GM18861 (cell line): Measurements from ENCODE around the gene LRRC2.

ENCODE experiments used
- ATAC-seq: cut with Tn5 transposase; IDR thresholded peaks from one replicate; pipeline ENCODE4 v1.9.1; 2021; ENCODE audit not compliant: unreplicated experiment

Gene LRRC2

DNA sequence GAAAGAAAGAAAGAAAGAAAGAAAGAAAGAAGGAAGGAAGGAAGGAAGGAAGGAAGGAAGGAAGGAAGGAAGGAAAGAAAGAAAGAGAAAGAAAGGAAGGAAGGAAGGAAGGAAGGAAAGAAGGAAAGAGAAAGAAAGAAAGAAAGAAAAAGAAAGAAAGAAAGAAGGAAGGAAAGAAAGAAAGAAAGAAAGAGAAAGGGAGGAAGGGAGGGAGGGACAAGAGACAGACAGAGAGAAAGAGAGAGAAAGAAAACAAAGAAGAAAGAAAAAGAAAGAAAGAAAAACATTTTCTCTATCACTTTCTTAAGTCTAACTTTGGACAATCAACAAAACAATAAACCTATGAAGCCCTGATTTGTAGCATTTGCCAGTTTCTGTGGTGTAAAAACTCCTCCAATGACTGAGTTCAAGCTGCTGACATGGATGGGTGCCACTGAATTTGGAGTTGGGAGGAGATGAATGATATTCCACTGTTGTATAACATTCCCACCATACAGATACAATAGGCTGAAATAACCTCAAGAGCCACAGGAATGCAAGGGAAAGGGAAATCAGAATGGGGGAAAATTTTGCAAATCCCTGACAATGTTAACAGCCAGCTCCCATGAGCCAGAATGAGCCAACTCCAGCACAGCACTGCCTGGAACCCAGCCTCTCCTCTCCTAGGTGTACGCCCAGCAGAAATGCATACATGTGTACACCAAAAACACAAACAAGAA is 83.3 kb downstream of the LRRC2 start:
- no peak for ATAC-seq

- ATAC-seq: no peak
Observed at GRCh38 chr3:46481636-46482035, 84.5 kb downstream of the LRRC2 start.

GRCh38 chr3:46480491-46481195 is 85.5 kb downstream of the LRRC2 start:
- ATAC-seq: no peak

- ATAC-seq: no peak
Observed at GRCh38 chr3:46479696-46480095, 86.4 kb downstream of the LRRC2 start.

GRCh38 chr3:46479021-46479420 is 87.1 kb downstream of the LRRC2 start:
- no peak for ATAC-seq

- ATAC-seq: no peak
Observed at GRCh38 chr3:46478341-46478740, 87.8 kb downstream of the LRRC2 start.

DNA sequence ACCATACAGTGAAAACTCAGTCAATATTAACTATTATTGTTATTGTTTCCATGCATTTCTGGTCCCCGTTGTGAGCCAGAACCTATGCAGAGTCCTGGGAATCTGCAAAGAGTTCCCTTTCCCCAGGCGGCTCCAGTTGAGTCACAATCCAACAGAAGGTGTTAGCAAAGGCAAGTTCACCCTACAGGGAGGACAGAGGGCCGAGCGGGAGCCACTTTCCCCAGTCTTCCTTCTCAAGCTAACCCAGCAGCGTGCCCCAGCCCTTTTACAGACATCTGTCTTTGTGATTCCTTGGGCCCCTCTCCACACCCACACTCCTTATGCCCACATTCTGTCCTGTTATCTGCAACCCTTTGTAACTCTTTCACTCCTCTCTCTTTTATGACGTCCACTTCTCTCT is 88.3 kb downstream of the LRRC2 start:
- no peak for ATAC-seq

DNA sequence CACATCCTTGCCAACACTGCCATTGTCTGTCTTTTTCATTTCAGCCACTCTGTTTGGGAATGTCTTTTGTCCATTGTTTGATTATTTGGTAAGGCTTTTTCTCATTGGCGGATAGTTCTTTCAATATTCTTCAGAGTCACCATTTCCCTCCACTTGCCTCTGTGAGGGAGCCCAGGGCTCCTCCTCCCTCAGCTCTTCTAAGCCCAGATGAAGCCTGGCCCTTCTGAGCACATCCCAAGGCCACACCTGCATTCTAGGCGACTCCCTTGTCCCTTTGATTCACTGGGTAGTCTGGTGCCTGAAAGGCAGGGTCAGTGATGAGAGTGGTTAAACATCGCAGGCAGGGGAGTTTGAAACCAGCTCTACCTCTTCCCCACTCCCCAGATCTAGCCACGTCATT is 89.0 kb downstream of the LRRC2 start:
- ATAC-seq: no peak

DNA sequence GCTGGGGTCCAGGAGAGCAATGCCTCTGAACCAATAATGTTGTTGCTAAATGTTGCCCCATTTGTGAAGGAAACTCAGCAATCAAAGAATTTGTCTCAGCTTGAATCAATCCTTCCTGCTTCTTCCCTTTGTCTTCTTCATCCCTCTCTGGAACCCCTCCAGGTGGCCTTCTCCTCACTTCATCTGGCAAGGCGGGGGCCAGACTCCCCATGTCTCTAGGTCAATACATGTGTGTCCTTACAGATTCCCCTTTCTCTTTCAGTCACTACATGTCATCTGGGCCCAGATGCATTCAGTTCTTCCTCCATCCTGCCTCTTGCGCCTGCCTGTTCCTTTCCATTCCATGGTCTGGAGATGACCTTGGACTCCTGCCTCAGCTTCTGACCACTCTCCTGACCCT is 93.4 kb downstream of the LRRC2 start:
- ATAC-seq: no peak

- no peak for ATAC-seq
Observed at GRCh38 chr3:46471371-46471914, 94.7 kb downstream of the LRRC2 start.

- no peak for ATAC-seq
Observed at GRCh38 chr3:46470831-46471230, 95.3 kb downstream of the LRRC2 start.

DNA sequence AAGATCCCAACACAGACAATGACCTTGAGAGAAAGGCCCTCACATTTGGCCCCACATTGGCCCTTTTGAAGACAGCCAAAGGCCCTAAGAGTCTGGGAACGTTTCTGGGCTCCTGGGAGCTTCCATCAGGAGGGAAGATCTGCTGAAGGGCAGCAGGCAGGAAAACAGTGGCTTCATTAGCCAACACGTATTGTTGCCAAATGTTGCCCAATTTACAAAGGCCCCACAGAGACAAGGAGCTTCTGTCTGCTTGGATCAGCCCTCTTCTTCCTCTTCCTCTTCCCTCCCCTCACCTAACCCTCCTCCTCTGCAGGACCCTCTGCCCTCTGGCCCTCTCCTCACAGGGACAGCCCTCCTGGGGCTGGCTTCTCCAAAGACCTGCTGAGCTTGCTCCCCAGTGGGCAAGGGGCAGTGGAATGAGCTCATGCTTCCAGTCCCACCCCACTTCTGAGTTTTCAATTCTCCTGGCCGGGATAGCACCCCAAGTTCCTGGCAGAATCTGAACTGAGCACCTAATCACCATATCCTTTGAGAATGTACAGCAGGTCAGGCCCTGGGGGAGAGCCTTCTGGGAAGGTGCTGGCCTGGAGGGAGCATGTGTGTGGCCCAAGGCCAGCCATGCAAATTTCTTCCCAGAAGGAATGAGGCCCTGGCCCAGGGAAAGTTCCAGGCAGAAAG is 96.3 kb downstream of the LRRC2 start:
- ATAC-seq: no peak

DNA sequence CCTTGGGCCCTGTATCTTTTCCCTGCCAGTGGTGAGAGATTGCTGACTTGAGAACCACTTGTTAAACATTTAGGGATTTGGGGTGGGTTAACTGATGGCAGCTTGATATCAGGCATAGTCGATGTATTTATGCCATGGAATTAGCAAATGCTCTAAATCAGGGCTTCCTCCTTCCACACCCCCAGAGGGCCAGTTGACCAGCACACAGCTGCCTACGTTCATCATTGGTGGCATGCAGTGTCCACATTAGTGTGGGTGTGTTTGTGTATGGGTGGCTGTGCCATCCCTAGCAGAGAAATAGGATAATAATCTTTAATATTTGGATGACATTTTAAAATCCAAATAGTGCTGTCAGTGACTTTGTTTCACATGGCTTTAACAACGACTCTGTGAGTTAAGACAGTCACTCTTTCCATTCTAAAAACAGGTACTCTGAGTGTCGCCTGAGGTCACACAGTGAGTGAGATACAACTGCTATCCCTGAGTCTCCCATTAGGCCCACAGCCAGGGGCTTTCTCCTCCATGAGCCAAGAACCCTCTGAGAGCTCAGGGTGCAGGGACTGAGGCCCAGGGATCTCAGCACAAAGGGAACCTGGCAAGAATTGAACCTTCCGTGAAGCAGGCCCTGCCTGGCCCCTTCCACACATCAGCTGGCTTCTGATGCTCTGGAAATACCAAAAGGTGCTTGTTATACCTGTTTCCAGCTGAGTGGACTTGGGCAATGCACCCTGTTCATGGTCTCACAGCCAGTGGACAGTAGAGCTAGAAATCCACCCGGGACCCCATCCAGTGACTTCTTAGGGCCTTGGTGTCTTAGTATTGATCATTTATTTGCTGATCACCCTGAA is 97.1 kb downstream of the LRRC2 start:
- no peak for ATAC-seq

DNA sequence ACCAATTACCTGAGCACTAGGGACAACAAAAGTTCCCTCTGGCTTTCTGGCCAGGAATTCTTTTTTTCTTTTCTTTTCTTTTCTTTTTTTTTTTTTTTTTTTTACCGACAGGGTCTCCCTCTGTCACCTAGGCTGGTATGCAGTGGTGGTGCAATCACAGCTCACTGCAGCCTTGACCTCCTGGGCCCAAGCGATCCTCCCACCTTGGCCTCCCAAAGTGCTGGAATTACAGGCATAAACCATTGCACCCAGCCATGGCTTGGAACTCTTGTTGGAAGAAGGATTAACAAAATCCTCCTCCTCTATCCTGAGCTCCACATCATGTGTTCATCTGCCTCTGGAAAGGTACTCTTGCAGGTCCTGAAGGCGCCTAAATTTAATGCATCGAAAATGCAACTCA is 98.5 kb downstream of the LRRC2 start:
- no peak for ATAC-seq

GRCh38 chr3:46466871-46467403 is 99.2 kb downstream of the LRRC2 start:
- ATAC-seq: no peak

DNA sequence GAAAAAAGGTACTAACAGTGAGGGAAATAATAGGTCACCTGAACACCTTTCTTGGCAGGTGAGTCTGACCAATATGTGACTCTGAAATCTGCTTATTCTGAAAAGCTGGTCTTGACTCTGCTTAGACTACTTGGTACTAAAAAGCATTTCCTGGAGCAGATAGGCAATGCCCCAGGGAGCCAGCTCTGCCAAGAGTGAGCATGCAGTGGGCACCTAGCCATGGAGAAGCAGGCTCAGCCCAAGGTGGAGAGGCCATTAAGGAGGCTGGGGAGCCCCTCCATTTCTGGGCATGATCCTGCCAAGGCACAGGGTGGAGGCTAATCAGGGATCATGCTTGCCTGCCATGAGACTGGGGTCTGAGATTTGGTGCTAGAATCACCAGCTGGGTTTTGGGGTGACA is 99.8 kb downstream of the LRRC2 start:
- ATAC-seq: no peak
